Activated gamma-delta T cell (primary cell): ENCODE results near the gene FARS2.

ENCODE experiments used
- DNase-seq: peaks from one replicate; lab custom pipeline; 2025; lab: John Stamatoyannopoulos, UW

The FARS2 gene

DNA sequence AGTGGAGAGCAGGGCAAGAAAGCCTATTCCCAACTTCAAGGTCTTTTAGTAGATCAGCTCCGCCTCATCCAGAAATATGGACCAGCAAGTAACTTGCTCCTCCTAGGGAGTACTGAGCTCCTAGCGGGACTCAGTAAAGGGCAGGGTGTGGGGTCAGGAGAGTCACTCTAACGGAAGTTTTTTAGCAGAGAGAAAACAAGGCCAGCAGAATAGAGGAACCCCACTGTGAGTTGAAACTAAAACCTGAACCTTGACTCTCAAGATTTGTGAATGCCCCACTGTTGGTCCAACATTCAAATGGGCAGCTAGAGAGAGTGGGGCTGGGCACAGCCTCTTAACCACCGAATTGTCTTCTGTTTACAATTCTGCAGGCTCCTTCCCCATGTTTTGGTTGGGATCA, 244.8 kb downstream of the FARS2 start:
- DNase-seq, result no peak

DNA sequence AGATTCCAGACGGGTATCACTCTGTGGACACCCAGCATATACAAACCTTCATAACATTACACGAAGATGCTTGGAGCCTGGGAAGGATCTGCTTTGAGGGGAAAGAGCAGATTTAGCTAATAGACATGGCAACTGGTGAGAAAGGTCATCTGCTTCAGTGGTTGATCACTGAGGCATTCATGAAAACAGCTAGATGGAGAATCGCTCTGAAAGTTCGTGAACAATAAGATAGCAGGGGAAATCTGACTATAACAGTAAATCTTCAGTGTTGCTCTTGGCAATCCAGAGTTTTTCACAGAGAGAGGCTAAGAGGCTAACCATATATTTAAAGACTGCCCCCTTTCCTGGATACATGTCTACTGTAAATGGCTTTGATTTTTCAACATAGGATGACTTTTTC, 245.3 kb downstream of the FARS2 start:
- DNase-seq, result no peak

DNA sequence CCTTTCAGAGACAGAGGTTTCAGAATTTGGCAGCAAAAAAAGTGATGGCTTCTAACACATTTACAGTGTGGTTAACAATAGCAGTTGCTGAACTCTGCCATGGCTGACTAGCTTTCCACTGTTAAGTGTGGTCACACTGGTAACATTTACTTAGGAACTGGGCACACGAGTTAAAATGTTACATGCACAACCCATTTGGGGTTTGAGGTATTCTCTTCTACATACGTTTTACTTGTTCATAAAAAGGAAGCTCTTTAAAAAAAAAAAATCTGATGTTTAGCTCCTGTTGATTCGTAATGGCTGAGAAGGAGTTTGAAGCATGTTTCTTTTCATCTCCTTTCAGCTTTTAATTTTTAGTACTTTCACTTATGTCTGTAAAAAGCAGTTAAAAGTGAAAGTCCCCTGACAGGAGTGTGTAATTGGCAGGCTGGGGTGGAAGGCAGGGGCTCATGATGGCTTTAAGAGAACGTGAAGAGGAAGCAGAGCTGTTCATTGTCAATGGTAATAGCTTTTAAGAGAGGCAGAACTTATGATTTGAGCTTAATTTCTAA, 245.9 kb downstream of the FARS2 start:
- DNase-seq, result no peak

DNA sequence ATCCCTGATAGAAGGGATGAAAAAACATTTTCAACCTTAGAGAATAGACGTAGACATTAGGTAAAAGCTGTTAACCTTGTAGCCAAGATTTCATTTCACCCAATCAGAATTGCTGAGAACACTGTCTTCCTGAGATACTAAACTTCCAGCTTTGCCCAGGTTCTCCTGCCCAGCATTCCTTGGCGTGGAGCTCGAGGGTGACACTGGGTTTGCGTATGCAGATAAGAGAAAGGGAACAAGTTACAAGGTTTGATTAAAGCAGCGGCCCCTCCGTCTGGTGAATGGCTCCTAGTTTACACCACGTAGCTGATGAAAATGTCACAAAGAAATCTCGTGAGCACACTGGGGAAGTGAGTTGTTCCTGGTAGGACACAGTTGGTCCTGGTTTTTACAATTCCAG, 247.8 kb downstream of the FARS2 start:
- DNase-seq, result no peak

DNA sequence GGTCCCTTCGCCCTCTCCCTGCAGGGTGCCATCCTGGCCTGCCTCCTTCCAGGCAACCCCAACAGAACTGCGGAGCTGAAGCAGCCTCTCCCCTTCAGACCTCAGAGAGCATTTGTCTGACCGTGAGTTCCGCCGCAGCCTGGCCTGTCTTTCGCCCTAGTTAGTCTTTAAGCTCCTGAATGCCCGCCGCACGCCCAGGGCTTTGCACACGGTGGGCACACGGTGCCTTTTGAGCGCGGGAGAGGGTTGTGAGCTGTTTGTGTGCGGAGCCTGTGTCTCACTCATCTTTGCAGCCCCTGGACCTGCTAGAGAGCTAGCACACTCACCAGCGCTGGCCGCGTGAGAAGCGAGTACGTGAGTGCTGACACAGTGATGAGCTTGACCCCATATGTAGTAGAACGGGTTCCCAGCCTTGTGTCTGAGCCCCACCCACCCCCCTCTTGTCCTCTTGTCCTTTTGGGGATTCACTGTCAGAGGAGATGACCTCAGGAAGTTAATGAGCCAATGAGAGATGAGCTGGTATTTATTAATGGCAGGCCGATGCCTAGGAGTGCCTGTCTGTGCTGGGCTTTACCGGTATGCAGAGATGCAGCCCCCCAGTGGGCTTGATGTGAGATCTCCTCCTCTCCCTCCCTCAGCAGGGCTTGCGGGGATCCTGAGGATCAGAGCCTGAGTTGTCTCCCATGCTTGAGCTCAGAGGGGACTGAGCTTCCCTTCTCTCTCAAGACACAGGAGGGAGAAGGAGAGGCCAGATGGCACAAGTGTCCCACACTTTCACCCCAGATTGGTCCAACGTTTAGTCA, 249.2 kb downstream of the FARS2 start:
- DNase-seq, result no peak

GRCh38 chr6:5511954-5512353, 250.6 kb downstream of the FARS2 start:
- DNase-seq, result no peak

GRCh38 chr6:5512422-5512821, 251.1 kb downstream of the FARS2 start:
- DNase-seq, result no peak

- no peak for DNase-seq
Observed at GRCh38 chr6:5513408-5513807, 252.1 kb downstream of the FARS2 start.

GRCh38 chr6:5514353-5514752, 253.0 kb downstream of the FARS2 start:
- no peak for DNase-seq

DNA sequence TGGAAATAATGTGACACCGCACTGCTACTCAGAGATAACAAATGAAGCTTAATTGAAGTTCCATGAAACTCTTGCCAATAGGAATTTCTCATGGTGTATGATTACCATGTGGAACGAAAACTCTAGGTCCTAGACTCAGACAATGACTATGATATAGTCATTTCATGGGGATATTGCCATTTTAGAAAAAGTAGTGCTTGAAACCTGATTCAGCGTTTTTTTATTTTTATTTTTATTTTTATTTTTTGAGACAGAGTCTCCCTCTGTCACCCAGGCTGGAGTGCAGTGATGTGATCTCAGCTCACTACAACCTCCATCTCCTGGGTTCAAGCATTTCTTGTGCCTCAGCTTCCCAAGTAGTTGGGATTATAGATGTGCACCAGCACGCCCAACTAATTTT, 253.9 kb downstream of the FARS2 start:
- DNase-seq, result no peak

DNA sequence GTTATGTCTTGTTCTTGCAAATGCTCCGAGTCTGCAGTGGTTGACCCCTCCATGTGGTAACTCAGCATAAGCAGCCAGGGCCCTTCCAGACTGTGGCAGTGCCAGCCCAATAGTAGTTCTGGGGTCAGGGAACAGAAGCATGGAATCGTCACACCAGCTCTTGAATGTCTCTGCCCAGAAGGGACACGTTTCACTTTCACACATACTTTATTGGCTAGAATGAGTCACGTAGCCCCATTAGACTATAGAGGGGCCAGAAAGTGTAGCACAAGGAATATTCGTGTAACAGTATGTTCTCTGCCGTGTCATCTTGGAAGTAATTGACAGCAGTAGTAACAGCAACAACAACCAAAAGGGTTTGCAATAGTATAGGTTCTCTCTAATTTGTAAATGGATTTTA, 254.7 kb downstream of the FARS2 start:
- no peak for DNase-seq

DNA sequence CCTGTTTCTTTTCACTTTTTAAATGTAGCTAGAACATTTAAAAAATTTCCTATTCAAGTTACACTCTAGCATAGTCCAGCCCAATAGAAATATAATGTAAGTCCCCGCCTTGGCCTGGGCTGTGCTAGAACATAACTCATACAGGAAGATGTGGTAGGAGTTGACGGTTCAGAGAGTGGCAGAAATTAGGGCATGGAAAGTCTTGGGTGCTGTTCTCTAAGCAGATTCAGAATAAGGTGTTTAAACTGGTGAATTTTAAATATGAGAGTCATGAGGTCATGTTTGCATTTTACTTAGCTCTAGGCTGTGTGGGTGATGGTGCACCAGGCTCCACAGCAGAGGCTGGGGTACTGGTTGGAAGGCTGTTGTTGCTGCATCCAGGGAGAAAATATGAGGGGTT, 256.5 kb downstream of the FARS2 start:
- no peak for DNase-seq

DNA sequence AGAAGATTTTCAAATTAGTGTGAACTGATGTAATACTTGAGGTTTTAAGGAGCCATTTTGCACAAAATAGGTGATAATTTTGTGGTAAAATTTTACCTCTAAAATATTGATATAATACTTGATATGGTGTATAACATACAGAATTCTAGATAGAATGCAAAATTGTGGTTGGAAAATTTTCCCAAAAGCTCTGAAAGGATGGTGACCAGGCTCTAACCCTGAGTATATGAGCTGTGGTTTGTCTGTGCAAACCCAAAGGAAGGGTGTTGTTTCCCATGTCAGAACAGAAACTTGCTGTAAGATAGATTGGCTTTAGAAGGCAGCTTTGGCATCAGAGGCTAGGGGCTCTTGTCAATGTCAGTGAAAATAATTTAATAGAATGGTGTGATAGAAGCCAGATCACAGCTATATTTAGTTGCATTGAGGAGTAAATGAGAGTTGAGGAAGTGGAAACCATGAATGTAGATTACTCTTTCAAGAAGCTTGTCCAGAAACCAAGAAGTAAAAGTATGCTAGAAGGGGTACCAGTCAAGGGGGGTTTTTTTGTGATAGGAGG, 257.7 kb downstream of the FARS2 start:
- no peak for DNase-seq

DNA sequence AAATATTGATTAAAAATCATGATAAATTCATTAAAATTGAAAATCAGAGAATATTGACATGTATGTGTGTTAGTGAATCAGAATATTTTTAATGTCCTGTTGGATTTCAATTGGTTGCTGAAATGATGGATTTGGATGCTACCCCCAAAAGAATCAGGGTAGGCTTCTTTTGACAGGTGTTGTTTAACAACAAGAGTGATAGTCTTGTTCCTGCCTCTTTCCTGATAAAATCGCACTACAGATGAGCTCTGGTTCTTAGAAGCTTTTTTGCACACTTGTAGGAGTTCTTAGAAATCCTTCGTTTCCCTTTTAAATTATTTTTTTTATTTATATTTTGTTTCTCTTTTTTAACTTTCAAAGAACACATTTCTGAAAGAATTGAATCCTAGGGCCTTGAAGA, 259.5 kb downstream of the FARS2 start:
- no peak for DNase-seq

GRCh38 chr6:5521322-5521721, 260.0 kb downstream of the FARS2 start:
- no peak for DNase-seq

DNA sequence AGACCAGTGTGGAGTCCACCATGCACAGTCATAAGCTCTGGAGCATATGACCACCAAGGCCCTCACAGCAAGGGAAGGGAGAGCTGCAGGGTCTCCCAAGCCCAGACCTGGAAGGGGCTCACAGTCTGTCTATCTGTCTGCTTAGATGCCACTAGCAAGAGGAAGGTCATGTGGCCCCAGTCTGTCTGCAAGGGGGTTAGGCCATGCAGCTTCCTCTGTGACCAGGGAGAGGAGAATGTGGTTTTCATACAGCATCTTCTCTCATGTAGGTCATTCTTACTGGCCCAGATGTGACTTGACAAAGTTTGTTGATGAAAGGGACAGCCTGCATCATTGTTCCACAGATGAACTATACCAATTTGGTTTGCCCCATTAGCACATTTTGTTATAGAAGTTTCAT, 260.8 kb downstream of the FARS2 start:
- no peak for DNase-seq

DNA sequence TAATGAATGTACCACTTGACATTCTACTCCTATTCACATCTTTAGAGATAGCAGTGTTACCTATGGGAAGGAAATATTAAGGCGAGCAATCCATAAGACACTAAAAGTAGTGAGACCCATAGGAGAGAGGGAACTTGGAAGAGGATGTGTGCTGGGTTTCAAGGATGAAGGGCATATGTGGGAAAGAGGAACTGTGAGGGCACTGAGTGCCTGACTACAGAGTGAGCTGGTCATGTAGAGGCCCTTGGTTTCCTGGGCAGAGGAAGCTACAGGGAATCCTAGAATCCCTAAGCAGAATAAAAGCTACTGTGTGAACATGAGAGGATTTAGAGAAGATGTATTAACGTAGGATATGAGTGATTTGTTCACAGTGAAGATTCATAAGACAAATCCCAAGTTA, 262.8 kb downstream of the FARS2 start:
- no peak for DNase-seq

- no peak for DNase-seq
Observed at GRCh38 chr6:5525209-5525608, 263.9 kb downstream of the FARS2 start.

GRCh38 chr6:5529015-5529414, 267.7 kb downstream of the FARS2 start:
- no peak for DNase-seq

DNA sequence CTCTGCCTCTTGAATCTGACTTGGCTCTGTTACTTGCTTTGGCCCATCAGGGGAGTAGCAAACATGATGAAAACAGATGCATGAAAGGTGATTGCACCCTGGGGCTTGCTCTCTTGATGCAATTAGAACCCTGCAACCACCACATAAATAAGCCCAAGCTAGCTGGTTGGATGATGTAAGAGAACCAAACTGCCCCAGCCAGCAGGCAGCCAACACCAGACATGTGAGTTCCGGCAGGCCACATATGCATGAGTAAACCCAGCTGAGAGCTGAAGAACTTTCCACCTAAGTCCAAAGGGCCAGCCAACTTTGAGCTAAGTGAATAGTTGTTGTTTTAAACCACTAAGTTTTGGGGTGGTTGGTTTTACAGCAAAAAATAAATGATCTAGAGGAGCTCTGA, 268.4 kb downstream of the FARS2 start:
- no peak for DNase-seq

DNA sequence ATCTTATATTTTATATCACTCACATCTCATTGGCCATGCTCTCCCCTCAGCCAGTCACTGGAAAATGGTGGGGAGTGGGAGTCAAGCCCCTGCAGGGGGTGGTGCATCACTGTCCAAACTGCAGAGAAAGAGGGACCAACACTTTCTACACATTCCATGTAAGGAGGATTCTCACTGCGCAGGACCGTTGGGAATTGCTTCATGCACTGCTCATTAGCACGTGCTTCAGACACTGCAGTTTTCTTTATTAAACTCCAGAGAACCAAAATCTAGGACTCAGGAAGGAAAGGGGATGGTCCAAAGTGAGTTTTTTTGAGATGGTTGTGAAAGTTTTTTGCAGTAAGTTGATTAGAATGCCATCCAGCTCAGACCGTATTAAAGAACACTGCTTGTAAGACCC, 269.8 kb downstream of the FARS2 start:
- DNase-seq, result no peak

- no peak for DNase-seq
Observed at GRCh38 chr6:5531853-5532375, 270.6 kb downstream of the FARS2 start.

GRCh38 chr6:5532941-5533340, 271.6 kb downstream of the FARS2 start:
- DNase-seq, result no peak
